Activated CD4-positive, alpha-beta memory T cell treated with anti-CD3 and anti-CD28 coated beads, Interleukin-2, amount 10 ng/mL, durations not matched to agents 7 days and 5 days (primary cell): Measurements from ENCODE around the gene MYO18A. TPM values are rescaled to one million over a fixed set of nuclear protein-coding genes. Genes with fewer than 3 reads are reported as not detected.
"Not testable (repeated sequence)": the region's sequence is repeated elsewhere in the genome, so short reads cannot be mapped to it uniquely, and the experiment has no call there.

Experiments
- CTCF ChIA-PET: fragments of 350-600 bp; sonication (Branson Sonifier 250); formaldehyde crosslinking; loops from one replicate; lab custom pipeline; 2021; ENCODE audit warnings: antibody characterized with exemption, inconsistent platforms; lab: Charles Lee
- POLR2A ChIA-PET: fragments of 350-600 bp; sonication (Branson Sonifier 250); formaldehyde crosslinking; loops from one replicate; lab custom pipeline; 2021; ENCODE audit warnings: antibody characterized with exemption; lab: Charles Lee
- DNase-seq: peaks from one replicate; pipeline ENCODE4 v3.0.0-alpha.2; 2020
- H3K27ac Mint-ChIP-seq: one replicate; pipeline ENCODE4 v1.8.0; 2021; ENCODE audit warnings: mild to moderate bottlenecking, mixed read lengths
- H3K27me3 Mint-ChIP-seq: one replicate; pipeline ENCODE4 v1.8.0; 2021; ENCODE audit warnings: mixed read lengths
- H3K36me3 Mint-ChIP-seq: one replicate; pipeline ENCODE4 v1.8.0; 2021; ENCODE audit warnings: low read depth, mixed read lengths
- H3K4me1 Mint-ChIP-seq: one replicate; pipeline ENCODE4 v1.8.0; 2021; ENCODE audit warnings: mixed read lengths
- H3K4me3 Mint-ChIP-seq: one replicate; pipeline ENCODE4 v1.8.0; 2021; ENCODE audit warnings: mild to moderate bottlenecking, mixed read lengths
- H3K9me3 Mint-ChIP-seq: one replicate; pipeline ENCODE4 v1.8.0; 2021; ENCODE audit warnings: mixed read lengths
- total RNA-seq, 2 experiments: library from RNA; stranded (reverse); gene quantifications; one replicate each; pipeline ENCODE4 v1.2.3, GENCODE V29; 2021

MYO18A gene
- total RNA-seq, 2 experiments from 2014 or later: 92.6 to 100 TPM

DNA sequence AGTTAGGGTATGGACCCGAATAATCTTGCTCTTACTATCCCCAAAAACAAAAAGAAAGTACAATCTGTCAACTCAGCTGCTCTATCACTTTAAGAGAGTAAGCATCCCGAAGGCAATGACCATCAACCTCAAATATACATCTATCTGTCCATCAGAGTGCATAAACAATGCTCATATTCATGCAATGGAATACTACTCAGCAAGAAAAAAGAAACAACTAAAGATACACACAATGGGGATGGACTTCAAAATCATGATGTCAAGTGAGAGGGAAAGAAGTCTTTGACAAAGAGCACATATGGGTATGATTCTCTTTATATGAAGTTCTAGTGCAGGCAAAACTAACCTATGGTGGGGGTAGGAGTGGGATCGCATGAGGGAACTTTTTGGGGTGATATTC is 9.5 kb downstream of the MYO18A start:
- ChIA-PET POLR2A (no interaction called here), CTCF (interaction anchor here (3.9 kb wide), 1 partner anchor 10 kb away, joined by 20 read pairs; the partner anchor contains the start of gene MYO18A)
- H3K4me3 Mint-ChIP-seq: no peak overlapping the region
- no peak overlapping the region for H3K27ac Mint-ChIP-seq
- H3K9me3 Mint-ChIP-seq: no peaks in the 10 kb centered on the region
- H3K27me3 Mint-ChIP-seq: no peaks in the 10 kb centered on the region
- no peaks in the 10 kb centered on the region for H3K4me1 Mint-ChIP-seq
- DNase-seq: no peak
- H3K36me3 Mint-ChIP-seq: peaks cover 4% of the 10 kb centered on the region

DNA sequence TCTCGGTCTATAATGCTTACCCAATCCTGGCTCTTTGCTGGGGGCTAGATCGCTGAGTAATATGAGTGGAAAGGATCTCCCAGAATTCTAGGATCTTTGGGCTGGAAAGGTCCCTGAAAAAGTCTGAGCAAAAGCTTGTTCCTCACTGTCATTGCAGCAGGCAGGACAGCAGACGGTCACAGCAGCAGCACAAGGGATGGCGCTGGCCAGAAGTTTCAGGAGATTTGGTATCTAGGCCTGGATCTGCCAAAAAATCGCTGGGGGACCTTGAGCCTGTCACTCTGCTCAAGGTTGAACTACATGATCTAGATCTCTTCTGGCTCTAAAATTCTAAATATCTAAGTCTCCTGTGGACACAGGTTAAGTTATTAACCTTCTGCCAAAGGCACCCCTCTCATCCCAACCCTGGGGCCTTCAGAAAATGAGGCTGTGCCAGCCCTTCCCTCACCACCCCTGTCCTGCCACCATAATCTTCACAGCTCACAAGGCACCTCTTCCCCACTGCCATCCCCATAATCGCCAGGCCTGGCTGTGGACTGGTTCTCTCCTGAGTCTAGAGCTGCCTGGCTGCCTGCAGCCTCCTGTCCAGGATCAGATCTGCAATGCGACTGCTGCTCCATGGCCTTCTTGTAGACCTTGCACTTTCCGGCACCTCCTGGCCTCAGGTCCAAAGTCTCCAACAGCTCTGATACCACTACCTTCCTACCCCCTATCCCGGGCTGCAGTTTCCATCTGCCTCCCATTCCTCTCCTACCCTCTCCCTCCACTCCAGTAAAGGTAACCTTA is 10.2 kb downstream of the MYO18A start:
- ChIA-PET CTCF (interaction anchor here (1.3 to 3.9 kb wide), 2 partner anchors 10 to 46 kb away, joined by 3 to 20 read pairs; partner anchors contain the start of gene MYO18A), POLR2A (no interaction called here)
- no peak for DNase-seq
- Mint-ChIP-seq H3K4me1 (no peaks in the 10 kb centered on the region), H3K36me3 (peaks cover 4% of the 10 kb centered on the region), H3K27ac (no peak overlapping the region), H3K9me3 (no peaks in the 10 kb centered on the region), H3K27me3 (no peaks in the 10 kb centered on the region), H3K4me3 (no peak overlapping the region)

DNA sequence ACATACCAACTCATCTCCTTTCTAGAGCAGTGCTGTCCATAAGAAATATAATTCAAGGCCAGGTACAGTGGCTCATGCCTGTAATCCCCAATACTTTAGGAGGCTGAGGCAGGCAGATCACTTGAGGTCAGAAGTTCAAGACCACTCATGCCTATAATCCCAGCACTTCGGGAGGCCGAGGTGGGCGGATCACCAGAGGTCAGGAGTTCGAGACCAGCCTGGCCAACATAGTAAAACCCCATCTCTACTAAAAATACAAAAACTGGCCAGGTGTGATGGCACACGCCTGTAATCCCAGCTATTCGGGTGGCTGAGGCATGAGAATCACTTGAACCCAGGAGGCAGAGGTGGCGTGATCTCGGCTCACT is 11.5 kb downstream of the MYO18A start:
- H3K36me3 Mint-ChIP-seq, H3K27ac Mint-ChIP-seq, H3K9me3 Mint-ChIP-seq, DNase-seq, H3K4me3 Mint-ChIP-seq, H3K27me3 Mint-ChIP-seq, H3K4me1 Mint-ChIP-seq: not testable (repeated sequence)
- ChIA-PET POLR2A (interaction anchor here (0.7 to 0.8 kb wide), 2 partner anchors 13 to 19 kb away, joined by 3 read pairs; no protein-coding TSS in a partner anchor), CTCF (interaction anchor here (1.3 to 3.9 kb wide), 2 partner anchors 12 to 45 kb away, joined by 3 to 20 read pairs; partner anchors contain the start of gene MYO18A)

DNA sequence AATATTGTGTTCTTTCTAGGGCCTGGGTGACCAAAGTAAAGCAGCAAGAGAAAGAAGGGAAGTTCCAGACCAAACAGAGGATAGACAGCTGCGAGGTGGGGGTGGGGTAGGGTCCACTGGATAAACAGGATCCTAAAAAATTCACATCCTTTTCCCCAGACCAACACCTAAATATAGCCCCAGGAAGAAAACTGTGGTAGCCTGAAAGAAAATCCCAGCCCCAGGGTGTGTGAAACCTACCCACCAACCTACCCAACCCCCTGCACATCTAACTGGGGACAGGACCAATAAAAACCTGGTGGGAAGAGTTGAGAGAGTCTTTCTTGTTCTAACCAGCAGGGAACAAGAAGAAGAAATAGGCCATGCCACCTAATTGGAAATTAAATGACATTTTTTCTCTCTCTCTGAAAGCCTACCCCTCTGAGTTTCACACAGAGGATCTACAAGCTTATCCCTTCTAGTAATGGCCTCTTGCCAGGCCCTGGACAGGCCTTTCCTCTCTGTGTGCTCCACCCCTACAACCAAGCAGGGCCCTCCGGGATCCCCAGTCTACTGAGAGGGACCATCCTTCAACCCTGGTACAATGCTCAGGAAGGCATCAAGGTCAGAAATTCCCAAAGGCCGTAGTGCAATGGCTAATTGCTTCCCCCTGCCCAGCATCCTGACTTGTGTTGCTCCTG is 12.0 kb downstream of the MYO18A start:
- POLR2A ChIA-PET: interaction anchor here (0.7 to 0.8 kb wide), 2 partner anchors 12 to 19 kb away, joined by 3 read pairs; no protein-coding TSS in a partner anchor

DNA sequence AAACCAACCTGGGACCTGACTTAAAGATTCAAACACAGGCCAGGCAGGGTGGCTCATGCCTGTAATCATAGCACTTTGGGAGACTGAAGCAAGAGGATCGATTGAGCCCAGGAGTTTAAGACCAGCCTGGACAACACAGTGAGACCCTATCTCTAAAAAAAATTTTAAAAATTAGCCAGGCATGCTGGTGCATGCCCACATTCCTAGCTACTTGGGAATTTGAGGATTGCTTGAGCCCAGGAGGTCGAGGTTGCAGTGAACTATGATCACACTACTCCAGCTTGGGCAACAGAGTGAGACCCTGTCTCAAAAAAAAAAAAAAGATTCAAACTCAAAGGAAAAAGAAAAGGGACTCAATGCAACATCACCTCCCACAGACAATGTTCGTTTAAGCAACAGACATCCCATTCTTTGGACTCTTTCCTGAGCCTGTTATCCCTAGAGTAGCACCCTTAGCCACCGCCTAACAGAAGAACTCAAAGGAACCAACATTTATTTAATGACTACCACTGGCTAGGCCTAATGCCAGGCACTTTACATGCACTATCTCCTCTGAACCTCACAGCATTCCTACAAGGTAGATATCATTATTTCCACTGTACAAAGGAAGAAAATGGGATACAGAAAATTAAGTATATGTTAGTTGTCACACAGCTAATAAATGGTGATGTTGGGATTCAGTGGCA is 12.7 kb downstream of the MYO18A start:
- Mint-ChIP-seq H3K36me3 (peaks cover 4% of the 10 kb centered on the region), H3K27me3 (no peaks in the 10 kb centered on the region), H3K9me3 (no peaks in the 10 kb centered on the region), H3K27ac (no peak overlapping the region), H3K4me3 (no peak overlapping the region), H3K4me1 (no peaks in the 10 kb centered on the region)
- ChIA-PET CTCF (interaction anchor here (0.9 to 1.2 kb wide), 2 partner anchors 13 to 44 kb away, joined by 3 read pairs; partner anchors contain the start of gene MYO18A), POLR2A (interaction anchor here (1.3 to 1.7 kb wide), 2 partner anchors 9 to 19 kb away, joined by 3 to 9 read pairs; no protein-coding TSS in a partner anchor)
- no peak for DNase-seq

More for the DNA sequence above, 12.0 kb downstream of the MYO18A start:
- DNase-seq: no peak
- Mint-ChIP-seq H3K4me1 (no peaks in the 10 kb centered on the region), H3K27me3 (no peaks in the 10 kb centered on the region), H3K4me3 (no peak overlapping the region), H3K27ac (no peak overlapping the region), H3K36me3 (peaks cover 4% of the 10 kb centered on the region), H3K9me3 (no peaks in the 10 kb centered on the region)
- CTCF ChIA-PET: interaction anchor here (1.2 kb wide), 1 partner anchor 12 kb away, joined by 3 read pairs; the partner anchor contains the start of gene MYO18A

DNA sequence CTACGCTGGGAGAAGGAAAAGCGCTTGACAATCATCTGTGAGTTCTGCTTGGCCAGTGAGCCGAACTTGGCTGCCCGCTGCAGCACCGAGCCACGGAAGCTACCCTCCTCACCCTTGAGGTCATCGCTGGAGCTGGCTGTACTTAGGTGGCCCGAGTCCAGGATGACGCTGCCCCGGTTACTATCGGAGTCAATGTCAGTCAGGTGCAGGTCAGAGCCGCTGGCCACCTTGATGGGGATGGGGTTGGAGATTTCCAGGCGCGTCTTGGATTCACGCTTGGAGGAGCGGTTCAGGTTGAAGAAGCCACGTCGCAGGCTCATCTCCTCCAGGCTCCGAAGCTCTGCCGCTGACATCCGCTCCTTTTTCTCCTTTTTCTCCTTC is 13.7 kb downstream of the MYO18A start:
- Mint-ChIP-seq H3K27ac (no peak overlapping the region), H3K4me3 (no peak overlapping the region), H3K9me3 (no peaks in the 10 kb centered on the region), H3K36me3 (peaks cover 4% of the 10 kb centered on the region), H3K4me1 (no peaks in the 10 kb centered on the region), H3K27me3 (no peaks in the 10 kb centered on the region)
- DNase-seq: no peak
- CTCF ChIA-PET: interaction anchor here (0.9 kb wide), 1 partner anchor 43 kb away, joined by 3 read pairs; no protein-coding TSS in a partner anchor
- POLR2A ChIA-PET: interaction anchor here (1.3 to 1.7 kb wide), 2 partner anchors 10 to 18 kb away, joined by 3 to 9 read pairs; no protein-coding TSS in a partner anchor

DNA sequence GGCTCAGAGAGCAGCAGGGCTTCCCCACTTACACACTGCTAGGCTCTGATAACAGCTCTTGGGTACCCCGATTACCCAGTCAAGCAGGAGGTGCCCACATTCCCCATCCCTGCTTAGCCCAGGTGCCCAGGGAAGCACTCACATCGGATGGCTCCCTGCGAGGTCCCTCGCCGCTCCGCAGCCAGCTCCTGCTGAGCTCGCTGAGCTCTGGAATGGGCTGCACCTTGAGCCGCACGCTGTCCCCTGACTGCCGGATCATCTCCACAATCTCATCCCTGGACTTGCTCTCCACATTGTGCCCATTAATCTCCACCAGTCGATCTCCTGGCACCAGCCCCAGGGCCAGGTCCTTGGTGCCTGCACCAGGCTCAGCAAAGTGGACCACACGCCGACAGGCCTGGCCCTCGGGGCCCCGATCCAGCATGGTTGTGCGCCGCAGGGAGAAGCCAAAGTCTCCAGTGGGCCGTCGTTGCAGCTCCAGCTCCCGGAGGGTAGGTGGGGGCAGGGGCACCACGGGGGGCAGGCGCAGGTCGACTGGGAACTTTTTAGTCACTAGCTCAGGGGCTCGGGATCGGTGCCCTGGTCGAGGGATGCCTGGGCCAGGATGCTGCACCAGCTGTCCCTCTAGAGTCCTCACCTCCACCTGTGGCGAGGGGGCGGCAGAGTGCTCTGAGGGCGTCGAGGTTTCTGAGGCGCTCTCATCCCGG is 14.2 kb downstream of the MYO18A start:
- POLR2A ChIA-PET: interaction anchor here (1.3 to 1.7 kb wide), 2 partner anchors 10 to 17 kb away, joined by 3 to 9 read pairs; no protein-coding TSS in a partner anchor
- Mint-ChIP-seq H3K4me1 (no peaks in the 10 kb centered on the region), H3K36me3 (peaks cover 4% of the 10 kb centered on the region), H3K4me3 (no peak overlapping the region), H3K27ac (no peak overlapping the region), H3K27me3 (no peaks in the 10 kb centered on the region), H3K9me3 (no peaks in the 10 kb centered on the region)
- CTCF ChIA-PET: interaction anchor here (0.6 to 1.2 kb wide), 3 partner anchors 14 to 21 kb away, joined by 3 to 5 read pairs (median 3); partner anchors contain the start of gene MYO18A
- no peak for DNase-seq

DNA sequence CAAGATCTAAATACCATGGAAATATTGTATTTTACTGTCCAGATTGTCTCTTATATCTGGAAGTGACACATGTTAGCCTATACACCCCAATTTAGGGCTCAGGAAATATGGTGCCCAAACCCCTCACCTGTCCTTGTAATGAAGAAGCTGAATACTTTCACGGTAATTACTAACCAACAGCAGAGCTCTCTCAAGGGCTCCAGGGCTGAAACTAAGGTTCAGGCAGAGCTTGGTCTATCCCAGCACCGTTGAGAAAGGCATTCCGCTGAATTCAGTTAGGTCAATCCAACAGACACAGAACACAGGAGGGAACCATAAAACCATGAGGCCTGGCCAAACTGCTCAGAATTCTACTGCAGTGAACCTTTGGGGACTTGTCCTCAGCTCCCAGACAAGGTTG is 14.9 kb downstream of the MYO18A start:
- POLR2A ChIA-PET: interaction anchor here (1.4 kb wide), 1 partner anchor 10 kb away, joined by 5 read pairs; no protein-coding TSS in a partner anchor
- DNase-seq: no peak
- Mint-ChIP-seq H3K9me3 (no peaks in the 10 kb centered on the region), H3K27me3 (no peaks in the 10 kb centered on the region), H3K4me3 (no peak overlapping the region), H3K4me1 (no peaks in the 10 kb centered on the region), H3K36me3 (peaks cover 4% of the 10 kb centered on the region), H3K27ac (no peak overlapping the region)
- CTCF ChIA-PET: interaction anchor here (0.6 to 1.2 kb wide), 4 partner anchors 15 to 41 kb away, joined by 3 to 5 read pairs (median 4); partner anchors contain the start of gene MYO18A

DNA sequence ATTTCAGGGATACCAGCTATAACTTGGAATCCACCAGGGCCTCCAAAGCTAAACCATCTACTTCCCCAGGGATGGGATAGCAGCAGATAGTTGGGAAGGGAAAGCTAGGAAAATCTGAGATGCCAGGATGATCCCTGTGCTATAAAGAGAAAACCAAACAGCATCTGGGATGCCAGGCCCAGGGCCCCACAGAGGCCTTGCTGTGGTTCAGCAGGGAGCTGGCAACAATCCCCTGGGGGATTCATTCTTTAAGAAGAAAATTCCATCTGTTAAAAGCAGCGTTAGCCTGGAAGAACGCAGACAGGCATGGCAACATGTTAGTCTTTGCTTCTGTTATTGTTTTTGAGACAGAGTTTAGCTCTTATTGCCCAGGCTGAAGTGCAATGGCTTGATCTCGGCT is 16.6 kb downstream of the MYO18A start:
- H3K4me3 Mint-ChIP-seq: no peak overlapping the region
- ChIA-PET POLR2A (interaction anchor here (1.2 to 1.9 kb wide), 5 partner anchors 12 to 24 kb away, joined by 3 to 5 read pairs (median 4); partner anchors contain the start of gene MYO18A), CTCF (interaction anchor here (0.7 to 3.8 kb wide), 5 partner anchors 14 to 47 kb away, joined by 3 to 20 read pairs (median 6); partner anchors contain the start of gene MYO18A)
- H3K27me3 Mint-ChIP-seq: no peaks in the 10 kb centered on the region
- DNase-seq: no peak
- H3K36me3 Mint-ChIP-seq: peaks cover 4% of the 10 kb centered on the region
- no peak overlapping the region for H3K27ac Mint-ChIP-seq
- peaks cover 13% of the 10 kb centered on the region for H3K4me1 Mint-ChIP-seq
- H3K9me3 Mint-ChIP-seq: no peaks in the 10 kb centered on the region

DNA sequence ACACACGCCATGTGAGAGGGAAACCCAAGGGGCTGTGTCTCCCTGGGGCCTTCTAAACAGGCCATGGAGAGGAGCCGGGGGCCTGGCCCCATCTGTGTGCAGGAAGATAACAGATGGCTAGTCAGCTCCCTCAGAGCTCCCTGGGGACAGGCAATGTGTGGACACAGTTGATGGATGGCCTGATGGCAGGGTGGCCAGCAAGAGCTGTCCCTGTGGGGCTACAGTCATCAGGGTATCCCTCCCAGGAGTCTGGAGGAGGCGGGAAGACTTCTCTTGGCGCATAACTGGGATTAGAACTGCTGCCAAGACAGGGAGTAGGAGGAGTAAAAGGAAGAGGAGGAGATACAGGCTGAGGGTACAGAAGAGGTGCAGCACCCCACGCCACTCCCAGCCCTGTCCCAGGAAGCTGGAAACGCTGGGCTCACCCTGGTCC is 17.3 kb downstream of the MYO18A start:
- peaks cover 16% of the 10 kb centered on the region for H3K4me1 Mint-ChIP-seq
- no peak overlapping the region for H3K4me3 Mint-ChIP-seq
- DNase-seq: no peak
- H3K27ac Mint-ChIP-seq: no peak overlapping the region
- CTCF ChIA-PET: interaction anchor here (0.7 to 3.8 kb wide), 4 partner anchors 14 to 18 kb away, joined by 3 to 20 read pairs (median 9); partner anchors contain the start of gene MYO18A
- no peaks in the 10 kb centered on the region for H3K27me3 Mint-ChIP-seq
- peaks cover 4% of the 10 kb centered on the region for H3K36me3 Mint-ChIP-seq
- POLR2A ChIA-PET: interaction anchor here (1.2 to 1.9 kb wide), 5 partner anchors 13 to 23 kb away, joined by 3 to 5 read pairs (median 4); partner anchors contain the start of gene MYO18A
- H3K9me3 Mint-ChIP-seq: no peaks in the 10 kb centered on the region

DNA sequence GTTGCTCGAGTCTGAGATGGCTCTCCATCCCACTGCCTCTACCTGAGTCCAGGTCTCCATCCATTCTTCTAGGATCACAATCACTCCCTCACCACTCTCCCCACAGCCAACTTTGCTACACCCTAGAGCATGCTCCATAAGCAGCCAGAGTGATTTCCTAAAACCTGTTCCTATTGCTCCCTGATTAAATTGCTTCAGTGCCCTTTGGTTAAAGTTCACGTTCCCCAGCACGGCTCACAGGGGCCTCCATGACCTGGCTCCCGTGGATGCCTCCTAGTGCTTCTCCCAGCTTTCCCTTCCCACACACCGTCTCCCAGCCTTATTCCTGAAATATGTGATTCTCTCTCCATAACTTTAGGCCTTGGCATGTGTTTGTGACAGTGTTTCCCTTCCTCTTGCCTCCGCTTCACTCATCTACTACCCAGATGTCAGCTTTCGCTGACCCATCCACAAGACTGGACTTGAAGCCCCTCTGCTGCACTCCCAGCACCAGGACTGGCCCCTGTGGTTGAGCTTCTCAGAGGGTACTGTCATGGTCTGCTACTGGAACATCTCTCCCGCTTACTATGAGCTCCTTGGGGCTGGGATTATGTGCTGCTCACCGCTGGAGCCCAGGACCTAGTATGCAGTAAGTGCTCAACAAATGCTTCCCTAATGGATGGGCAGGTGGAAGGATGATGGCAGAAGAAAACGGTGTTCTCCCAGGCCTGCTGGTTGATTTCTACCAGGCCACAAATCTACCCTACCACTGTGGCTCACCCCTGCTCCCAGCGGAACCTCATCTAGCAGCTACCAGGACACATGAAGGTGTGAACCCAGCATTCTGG is 17.9 kb downstream of the MYO18A start:
- Mint-ChIP-seq H3K36me3 (peaks cover 4% of the 10 kb centered on the region), H3K27me3 (no peaks in the 10 kb centered on the region), H3K9me3 (no peaks in the 10 kb centered on the region), H3K27ac (no peak overlapping the region), H3K4me3 (no peak overlapping the region), H3K4me1 (peaks cover 19% of the 10 kb centered on the region)
- POLR2A ChIA-PET: interaction anchor here (1.2 to 1.9 kb wide), 3 partner anchors 13 to 16 kb away, joined by 4 to 5 read pairs (median 4); no protein-coding TSS in a partner anchor
- CTCF ChIA-PET: interaction anchor here (0.7 to 3.8 kb wide), 6 partner anchors 14 to 25 kb away, joined by 3 to 20 read pairs (median 4); partner anchors contain the start of gene MYO18A
- no peak for DNase-seq
